ENCODE data around the gene GRM7. TPM values are rescaled to one million over a fixed set of nuclear protein-coding genes. Genes with fewer than 3 reads are reported as not detected.

GRM7 gene
- total RNA-seq, 1 donor from 2014 or later, result not detected

DNA sequence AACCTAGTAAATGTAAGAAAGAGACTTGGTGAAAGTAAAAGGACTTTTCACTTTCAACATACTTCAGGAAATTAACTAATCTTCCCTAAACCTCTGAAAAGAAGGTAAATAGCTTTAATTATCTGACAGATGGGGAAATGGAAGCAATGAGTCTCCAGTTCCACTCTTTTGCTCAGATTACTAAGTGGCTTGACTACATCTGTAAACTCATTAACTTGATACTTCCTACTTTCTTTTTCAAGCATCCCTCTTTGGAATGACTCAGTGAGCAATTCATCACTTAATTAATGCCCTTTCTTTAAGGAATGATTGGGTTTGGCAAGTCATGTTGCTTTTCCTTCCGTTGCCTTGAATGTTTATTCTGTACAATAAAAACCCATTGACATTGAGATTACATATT is 234.2 kb downstream of the GRM7 start:
- ATAC-seq (no peak), DNase-seq (no peak)
- intact Hi-C loops (cut with micrococcal nuclease), result no loop called here

GRCh38 chr3:7100136-7100535 is 239.2 kb downstream of the GRM7 start:
- ATAC-seq (no peak), DNase-seq (no peak)
- intact Hi-C loops (cut with micrococcal nuclease), result no loop called here

GRCh38 chr3:7106635-7107034 is 245.7 kb downstream of the GRM7 start:
- ATAC-seq (no peak), DNase-seq (no peak)
- intact Hi-C loops (cut with micrococcal nuclease), result no loop called here

GRCh38 chr3:7112523-7113056 is 251.7 kb downstream of the GRM7 start:
- no peak for ATAC-seq
- no peak for DNase-seq
- intact Hi-C loops (cut with micrococcal nuclease), result no loop called here

DNA sequence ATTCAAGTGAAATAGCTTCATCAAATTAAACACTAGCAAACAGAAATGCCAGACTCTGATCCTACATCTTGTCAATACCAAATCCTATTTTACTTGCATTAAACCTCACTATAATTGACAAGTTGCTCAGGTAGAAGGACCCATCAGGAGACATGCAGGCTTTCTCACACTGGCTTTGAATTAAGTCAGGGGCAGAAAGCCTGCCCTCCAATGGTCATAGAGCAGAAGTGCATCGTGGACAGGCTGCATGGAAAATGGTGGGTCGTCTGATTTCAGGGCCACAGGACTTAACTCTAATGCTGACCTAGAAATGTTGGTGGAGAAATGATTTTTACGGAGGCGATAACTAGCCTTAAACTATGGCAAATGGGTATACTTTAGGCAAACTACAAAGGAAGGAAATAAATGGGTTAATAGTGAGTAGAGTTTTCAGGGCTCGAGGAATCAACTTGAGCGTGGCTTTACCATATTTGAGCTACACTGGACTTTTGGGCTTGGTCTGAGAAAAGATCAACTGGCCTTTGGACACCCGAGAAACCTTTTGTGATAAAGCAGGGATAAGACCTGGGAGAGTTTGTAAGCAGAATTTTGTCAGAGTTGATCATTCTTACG is 283.9 kb downstream of the GRM7 start:
- DNase-seq (no peak), ATAC-seq (no peak)
- intact Hi-C loops (cut with micrococcal nuclease), result no loop called here

DNA sequence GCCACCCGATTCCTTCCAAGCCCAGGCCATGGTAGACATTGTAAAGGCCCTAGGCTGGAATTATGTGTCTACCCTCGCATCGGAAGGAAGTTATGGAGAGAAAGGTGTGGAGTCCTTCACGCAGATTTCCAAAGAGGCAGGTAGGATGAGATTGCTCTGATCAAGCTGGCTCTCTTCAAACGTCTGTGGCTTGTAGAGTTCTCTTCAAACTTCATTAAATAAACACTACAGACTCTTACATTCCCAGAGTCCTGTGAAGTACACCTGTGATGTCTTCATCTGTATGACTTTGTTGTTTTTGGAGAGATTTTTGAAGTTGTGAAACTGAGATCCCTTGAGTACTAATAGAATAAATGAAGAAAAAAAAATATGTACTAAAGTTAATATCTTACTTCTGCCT is 285.6 kb downstream of the GRM7 start:
- ATAC-seq, result no peak
- intact Hi-C loops (cut with micrococcal nuclease), result no loop called here
- DNase-seq, result no peak

- intact Hi-C loops (cut with micrococcal nuclease), result no loop called here
- ATAC-seq (no peak), DNase-seq (no peak)
Observed at GRCh38 chr3:7158516-7158915, 297.6 kb downstream of the GRM7 start.

GRCh38 chr3:7160689-7161088 is 299.8 kb downstream of the GRM7 start:
- intact Hi-C loops (cut with micrococcal nuclease), result no loop called here
- ATAC-seq, result no peak
- DNase-seq, result no peak

DNA sequence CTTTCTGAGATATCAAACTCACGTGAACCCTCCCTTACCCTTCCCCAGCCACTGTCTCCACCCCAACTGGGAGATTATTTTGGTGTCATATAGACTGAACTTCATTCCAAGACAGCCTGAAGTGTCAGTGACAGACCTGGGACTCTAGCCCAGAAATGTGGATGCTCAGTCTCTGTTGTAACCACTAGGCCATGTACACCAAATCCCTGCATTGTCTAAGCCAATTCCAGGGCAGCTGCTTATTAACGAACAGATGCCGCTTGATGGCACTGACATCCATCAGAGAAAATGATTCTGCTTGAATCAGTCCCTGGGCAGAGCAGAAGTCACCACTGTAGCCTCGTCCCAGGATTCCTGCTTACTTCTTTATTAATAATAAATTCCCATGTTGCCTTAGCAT is 305.5 kb downstream of the GRM7 start:
- no peak for DNase-seq
- intact Hi-C loops (cut with micrococcal nuclease), result no loop called here
- peak; percentile 100 for ATAC-seq

DNA sequence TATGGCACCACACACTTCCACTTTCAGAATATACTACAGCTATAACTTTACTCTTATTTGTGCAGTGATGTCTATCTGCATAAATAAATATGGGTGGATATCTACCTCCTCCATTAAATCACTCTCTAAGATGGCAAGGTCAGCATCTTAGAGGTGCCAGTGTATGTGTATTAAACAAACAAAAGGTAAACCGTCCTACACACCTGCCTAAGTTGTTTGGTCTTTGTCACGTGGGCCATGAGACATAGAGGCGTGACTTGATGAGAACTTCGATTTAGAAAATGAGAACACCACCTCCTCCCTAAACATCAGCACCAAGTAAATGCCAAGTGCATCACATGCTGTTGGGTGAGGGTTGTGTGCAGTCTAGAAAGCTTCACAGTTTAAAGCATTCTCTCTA is 310.6 kb downstream of the GRM7 start:
- intact Hi-C loops (cut with micrococcal nuclease), result no loop called here
- no peak for ATAC-seq
- DNase-seq, result no peak

DNA sequence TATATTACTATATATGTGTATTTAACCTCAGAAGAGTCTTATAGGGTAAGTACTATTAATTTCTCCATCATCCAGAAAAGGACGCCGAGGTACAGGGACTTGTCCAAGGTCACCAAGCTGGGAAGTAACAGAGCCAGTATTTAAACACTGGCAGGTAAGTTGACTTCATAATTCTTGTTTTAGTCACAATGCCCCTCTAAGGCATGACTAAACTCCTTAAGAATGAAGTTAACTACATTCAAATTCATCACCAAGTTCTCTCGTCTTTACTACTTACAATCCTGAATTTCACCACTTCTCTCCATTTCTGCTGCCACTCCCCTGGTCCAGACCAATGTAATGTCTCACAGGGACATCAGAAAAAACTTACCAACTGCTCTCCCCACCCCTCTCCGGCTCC is 312.1 kb downstream of the GRM7 start:
- ATAC-seq, result no peak
- intact Hi-C loops (cut with micrococcal nuclease), result no loop called here

GRCh38 chr3:7188551-7188950 is 327.6 kb downstream of the GRM7 start:
- DNase-seq (no peak), ATAC-seq (no peak)
- intact Hi-C loops (cut with micrococcal nuclease), result no loop called here

More for the DNA sequence above, 312.1 kb downstream of the GRM7 start:
- DNase-seq, result no peak

GRCh38 chr3:7190095-7190494 is 329.2 kb downstream of the GRM7 start:
- intact Hi-C loops (cut with micrococcal nuclease), result no loop called here
- DNase-seq, result no peak
- ATAC-seq, result no peak

DNA sequence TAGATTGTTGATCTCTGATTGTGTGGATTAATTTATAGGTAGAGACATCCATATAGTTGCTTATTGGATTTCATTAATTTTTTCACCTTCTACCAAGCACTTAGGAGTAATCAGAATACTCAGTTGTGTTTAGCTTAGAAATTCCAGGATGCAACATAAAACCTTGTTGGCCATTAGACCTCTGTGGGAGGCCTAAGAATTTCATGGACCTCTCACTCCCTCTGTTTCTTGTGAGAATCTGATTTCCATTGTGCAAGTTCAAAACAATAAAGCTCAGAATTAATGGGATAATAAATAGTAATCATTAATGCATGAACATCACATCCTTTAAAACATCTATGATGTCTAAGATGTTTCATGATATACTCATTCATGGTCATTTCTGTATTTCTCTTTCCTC is 332.4 kb downstream of the GRM7 start:
- intact Hi-C loops (cut with micrococcal nuclease), result no loop called here
- no peak for ATAC-seq
- DNase-seq, result no peak

DNA sequence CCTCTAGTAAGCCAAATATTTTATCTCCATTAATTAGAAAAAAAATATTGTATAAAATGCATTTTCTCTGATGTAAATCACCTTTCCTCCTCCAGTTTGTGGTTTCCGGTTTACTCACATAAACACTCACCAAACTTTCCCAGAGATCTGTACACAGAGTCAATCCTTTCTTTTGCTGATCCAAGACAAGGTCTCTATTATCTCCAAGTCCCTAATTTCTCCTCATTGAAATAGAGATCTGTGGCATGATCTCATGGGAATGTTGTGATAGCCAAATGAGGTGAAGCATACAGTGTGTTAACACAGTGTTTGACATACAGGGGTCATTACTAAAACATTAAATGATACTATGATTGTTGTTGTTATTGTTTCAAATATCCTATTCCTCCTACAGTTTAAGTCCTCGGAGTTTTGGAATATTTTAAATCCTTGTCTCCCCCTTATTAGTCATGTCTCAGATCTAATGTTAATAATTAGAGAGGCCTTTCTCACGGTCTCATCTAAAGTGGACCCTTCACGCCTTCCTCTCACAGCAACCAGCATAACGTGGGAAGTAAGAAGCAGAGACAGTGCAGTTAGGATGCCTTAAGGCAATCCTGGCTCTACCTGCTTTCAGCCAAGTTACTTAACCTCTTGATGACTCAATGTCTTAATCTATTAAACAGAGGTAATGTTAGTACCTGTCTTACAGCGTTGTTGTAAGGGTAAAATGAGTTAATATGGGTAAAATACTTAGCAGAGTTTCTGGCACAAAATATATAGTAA is 333.3 kb downstream of the GRM7 start:
- intact Hi-C loops (cut with micrococcal nuclease), result no loop called here
- DNase-seq, result no peak
- ATAC-seq, result no peak

GRCh38 chr3:7195934-7196333 is 335.0 kb downstream of the GRM7 start:
- ATAC-seq (no peak), DNase-seq (no peak)
- intact Hi-C loops (cut with micrococcal nuclease), result no loop called here

GRCh38 chr3:7201784-7202183 is 340.9 kb downstream of the GRM7 start:
- intact Hi-C loops (cut with micrococcal nuclease), result no loop called here
- DNase-seq (no peak), ATAC-seq (no peak)

DNA sequence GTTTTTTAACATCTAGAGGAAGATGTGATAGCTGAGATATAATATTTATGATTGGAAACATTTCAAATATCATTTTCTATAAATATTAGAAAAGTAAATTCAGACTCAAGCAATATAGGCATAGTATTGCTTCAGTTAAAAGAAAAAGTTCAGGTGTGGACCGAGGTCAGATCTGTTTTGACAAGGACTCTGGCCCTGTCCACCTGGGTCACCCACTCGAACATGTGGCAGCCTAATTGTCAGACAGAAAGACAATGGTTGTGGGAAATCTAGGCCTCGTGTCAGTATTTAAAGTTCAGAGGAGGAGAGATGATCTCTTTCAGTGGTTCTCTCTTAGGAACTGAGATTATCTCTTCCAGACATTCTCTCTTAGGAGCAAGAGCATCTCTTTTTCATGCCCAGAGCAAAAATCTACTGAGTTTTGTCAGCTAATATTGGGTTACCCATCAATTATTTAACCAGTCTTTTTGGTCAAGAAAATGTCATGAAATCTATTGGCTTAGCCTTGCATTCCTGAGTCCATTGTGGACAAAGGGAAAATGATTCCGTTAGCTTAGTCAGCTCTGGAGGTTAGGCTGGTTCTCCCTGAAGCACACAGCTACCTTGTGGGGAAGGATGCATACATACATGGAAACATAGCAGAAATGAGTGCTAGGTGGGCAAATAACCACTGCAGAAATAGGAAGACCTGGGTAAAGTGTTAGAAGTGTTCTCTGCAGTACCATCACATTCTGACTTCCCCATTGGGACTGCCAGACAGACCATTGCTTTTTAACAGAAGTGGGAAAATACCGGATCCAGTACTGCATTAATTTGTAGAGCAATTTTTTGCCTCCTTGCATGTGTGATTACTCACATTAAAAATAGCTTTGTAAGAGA is 343.3 kb downstream of the GRM7 start:
- ATAC-seq, result no peak
- intact Hi-C loops (cut with micrococcal nuclease), result no loop called here
- DNase-seq, result no peak

GRCh38 chr3:7204848-7205156 is 343.9 kb downstream of the GRM7 start:
- ATAC-seq, result no peak
- intact Hi-C loops (cut with micrococcal nuclease), result no loop called here
- DNase-seq, result no peak

DNA sequence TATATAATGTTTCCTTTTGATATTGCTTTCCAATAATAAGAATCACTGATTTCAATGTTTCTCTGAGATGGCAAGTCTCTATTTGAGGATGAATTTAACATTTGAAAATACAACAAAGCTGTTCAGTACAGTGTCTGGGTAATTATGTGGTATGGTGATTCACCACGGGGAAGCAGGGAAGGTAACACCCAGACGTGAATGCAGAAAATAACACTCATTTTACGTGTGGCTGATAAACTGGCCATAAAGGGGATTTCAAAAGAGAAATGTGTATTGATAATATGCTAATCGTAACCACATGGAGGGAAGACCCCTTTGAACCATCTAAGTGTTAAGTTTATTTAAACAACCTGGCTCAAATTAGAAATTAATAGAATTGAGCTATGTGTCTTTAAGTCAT is 344.6 kb downstream of the GRM7 start:
- intact Hi-C loops (cut with micrococcal nuclease), result no loop called here
- no peak for ATAC-seq
- DNase-seq, result no peak

Measured in left ventricle myocardium superior (tissue), 1 donor.